ENCODE measurements around the gene HSPA1A. TPM values are rescaled to one million over a fixed set of nuclear protein-coding genes. Genes with fewer than 3 reads are reported as not detected.
"Not testable (repeated sequence)": the region's sequence is repeated elsewhere in the genome, so short reads cannot be mapped to it uniquely, and the experiment has no call there.

HSPA1A gene
- polyA plus RNA-seq, 1 experiment: 46.6 TPM

DNA sequence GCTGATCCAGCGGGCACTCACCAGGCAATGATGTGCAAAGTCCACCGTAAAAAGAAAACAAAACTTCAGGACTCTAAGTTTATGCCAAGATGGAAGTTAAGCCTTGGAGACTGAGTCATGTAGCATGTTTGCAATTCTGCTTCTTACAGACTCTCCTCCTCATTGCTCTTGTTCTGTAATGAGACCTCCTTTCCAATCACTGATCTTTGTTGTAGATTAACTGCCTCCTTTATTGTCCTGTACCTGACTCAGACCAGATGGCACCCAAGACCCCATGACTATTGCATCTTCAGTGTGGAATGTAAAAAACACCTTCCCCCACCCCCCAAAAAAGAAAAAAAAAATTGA, 36.1 kb downstream of the HSPA1A start:
- DNase-seq (ENCODE audit: low read depth, low spot score): no peak
- Histone ChIP-seq H3K27ac (ENCODE audit: low read depth, low read length) (no peak overlapping the region), H3K4me3 (ENCODE audit: low read depth, low read length) (no peak overlapping the region), H3K9me3 (ENCODE audit: control insufficient read depth, insufficient read depth, low read length) (peaks cover 4% of the 10 kb centered on the region; the same call in 1 of the 2 replicates), H3K27me3 (ENCODE audit: control insufficient read depth, insufficient read depth, low read length) (no peaks in the 10 kb centered on the region)
- ChIA-PET CTCF (interaction anchor here (1.2 kb wide), 1 partner anchor 60 kb away, joined by 3 read pairs; no protein-coding TSS in a partner anchor), POLR2A (interaction anchor here (0.7 kb wide), 1 partner anchor 113 kb away, joined by 5 read pairs; no protein-coding TSS in a partner anchor)
- TF ChIP-seq, protein P1, sequence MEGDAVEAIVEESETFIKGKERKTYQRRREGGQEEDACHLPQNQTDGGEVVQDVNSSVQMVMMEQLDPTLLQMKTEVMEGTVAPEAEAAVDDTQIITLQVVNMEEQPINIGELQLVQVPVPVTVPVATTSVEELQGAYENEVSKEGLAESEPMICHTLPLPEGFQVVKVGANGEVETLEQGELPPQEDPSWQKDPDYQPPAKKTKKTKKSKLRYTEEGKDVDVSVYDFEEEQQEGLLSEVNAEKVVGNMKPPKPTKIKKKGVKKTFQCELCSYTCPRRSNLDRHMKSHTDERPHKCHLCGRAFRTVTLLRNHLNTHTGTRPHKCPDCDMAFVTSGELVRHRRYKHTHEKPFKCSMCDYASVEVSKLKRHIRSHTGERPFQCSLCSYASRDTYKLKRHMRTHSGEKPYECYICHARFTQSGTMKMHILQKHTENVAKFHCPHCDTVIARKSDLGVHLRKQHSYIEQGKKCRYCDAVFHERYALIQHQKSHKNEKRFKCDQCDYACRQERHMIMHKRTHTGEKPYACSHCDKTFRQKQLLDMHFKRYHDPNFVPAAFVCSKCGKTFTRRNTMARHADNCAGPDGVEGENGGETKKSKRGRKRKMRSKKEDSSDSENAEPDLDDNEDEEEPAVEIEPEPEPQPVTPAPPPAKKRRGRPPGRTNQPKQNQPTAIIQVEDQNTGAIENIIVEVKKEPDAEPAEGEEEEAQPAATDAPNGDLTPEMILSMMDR (IDR thresholded peaks at IDR 0.05; ENCODE audit: low read depth, low read length): no peak

DNA sequence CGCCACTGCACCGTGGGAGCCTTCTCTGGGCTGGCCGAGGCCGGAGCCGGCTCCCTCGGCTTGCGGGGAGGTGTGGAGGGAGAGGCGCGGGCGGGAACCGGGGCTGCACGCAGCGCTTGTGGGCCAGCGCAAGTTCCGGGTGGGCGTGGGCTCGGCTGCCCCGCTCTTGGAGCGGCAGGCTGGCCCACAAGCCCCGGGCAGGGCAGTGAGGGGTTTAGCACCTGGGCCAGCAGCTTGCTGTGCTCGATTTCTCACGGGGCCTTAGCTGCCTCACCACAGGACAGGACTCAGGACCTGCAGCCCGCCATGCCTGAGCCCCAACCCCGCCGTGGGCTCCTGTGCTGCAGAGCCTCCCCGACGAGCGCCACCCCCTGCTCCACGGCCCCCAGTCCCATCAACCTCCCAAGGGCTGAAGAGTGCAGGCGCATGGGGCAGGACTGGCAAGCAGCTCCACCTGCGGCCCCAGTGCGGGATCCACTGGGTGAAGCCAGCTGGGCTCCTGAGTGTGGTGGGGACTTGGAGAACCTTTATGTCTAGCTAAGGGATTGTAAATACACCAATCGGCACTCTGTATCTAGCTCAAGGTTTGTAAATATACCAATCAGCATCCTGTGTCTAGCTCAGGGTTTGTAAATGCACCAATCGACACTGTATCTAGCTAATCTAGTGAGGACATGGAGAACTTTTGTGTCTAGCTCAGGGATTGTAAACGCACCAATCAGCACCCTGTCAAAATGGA, 36.8 kb downstream of the HSPA1A start:
- H3K27ac ChIP-seq (ENCODE audit: low read depth, low read length); H3K27me3 ChIP-seq (ENCODE audit: control insufficient read depth, insufficient read depth, low read length); H3K4me3 ChIP-seq (ENCODE audit: low read depth, low read length); CTCF ChIA-PET; DNase-seq (ENCODE audit: low read depth, low spot score); H3K9me3 ChIP-seq (ENCODE audit: control insufficient read depth, insufficient read depth, low read length): not testable (repeated sequence)
- POLR2A ChIA-PET: interaction anchor here (0.9 kb wide), 1 partner anchor 23 kb away, joined by 3 read pairs; no protein-coding TSS in a partner anchor

DNA sequence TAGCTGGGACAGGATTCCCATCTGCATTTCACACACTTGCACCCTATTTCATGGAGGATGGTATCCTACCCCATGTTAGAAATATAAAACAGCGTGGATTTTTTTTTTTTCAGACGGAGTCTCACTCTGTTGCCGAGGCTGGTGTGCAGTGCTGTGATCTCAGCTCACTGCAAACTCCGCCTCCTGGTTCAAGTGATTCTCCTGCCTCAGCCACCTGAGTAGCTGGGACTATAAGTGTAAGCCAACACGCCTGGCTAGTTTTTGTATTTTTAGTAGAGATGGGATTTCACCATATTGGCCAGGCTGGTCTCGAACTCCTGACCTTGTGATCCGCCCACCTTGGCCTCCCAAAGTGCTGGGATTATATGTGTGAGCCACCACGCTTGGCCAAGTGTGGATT, 42.4 kb downstream of the HSPA1A start:
- H3K9me3 ChIP-seq (ENCODE audit: control insufficient read depth, insufficient read depth, low read length); H3K4me3 ChIP-seq (ENCODE audit: low read depth, low read length); H3K27me3 ChIP-seq (ENCODE audit: control insufficient read depth, insufficient read depth, low read length); DNase-seq (ENCODE audit: low read depth, low spot score); H3K27ac ChIP-seq (ENCODE audit: low read depth, low read length); CTCF ChIA-PET: not testable (repeated sequence)
- POLR2A ChIA-PET: interaction anchor here (0.6 kb wide), 1 partner anchor 175 kb away, joined by 7 read pairs; no protein-coding TSS in a partner anchor

DNA sequence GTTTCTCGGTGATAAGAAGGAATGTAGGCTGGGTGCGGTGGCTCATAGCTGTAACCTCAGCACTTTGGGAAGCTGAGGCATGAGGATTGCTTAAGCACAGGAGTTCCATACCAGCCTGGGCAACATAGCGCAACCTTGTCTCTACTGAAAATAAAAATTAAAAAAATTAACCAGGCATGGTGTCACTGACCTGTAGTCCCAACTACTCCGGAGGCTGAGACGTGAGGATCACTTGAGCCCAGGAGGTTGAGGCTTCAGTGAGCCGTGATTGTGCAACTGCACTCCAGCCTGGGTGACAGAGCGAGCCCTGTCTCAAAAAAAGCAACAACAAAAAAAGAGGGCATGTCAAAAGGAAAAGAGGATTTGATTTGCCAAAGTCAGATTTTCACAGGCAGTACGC, 43.4 kb downstream of the HSPA1A start:
- Histone ChIP-seq H3K27me3 (ENCODE audit: control insufficient read depth, insufficient read depth, low read length) (no peaks in the 10 kb centered on the region), H3K4me3 (ENCODE audit: low read depth, low read length) (no peak overlapping the region), H3K9me3 (ENCODE audit: control insufficient read depth, insufficient read depth, low read length) (no peaks in the 10 kb centered on the region; the same call in 1 of the 2 replicates), H3K27ac (ENCODE audit: low read depth, low read length) (no peak overlapping the region)
- TF ChIP-seq, protein P1 (IDR thresholded peaks at IDR 0.05; ENCODE audit: low read depth, low read length): no peak
- ChIA-PET POLR2A (no interaction called here), CTCF (no interaction called here)
- no peak for DNase-seq (ENCODE audit: low read depth, low spot score)

DNA sequence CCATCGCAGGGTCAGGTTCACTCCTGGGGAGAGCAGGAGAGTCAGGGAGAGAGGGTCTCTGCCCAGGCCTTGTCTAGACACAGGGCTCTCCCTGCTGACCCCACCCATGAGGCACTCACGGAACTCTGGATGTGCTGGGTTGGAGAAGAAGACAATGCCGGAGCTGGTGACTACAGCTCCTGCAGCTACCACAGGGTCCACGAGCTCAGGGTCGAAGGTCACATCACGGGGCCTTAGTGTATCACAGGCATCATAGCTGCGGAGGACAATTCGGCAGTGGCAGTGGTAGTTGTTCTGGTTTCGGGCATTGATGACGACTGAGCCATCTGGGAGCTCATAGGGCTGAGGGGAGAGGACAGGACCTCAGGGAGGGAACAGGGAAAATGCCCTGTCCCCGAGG, 44.6 kb downstream of the HSPA1A start:
- Histone ChIP-seq H3K27me3 (ENCODE audit: control insufficient read depth, insufficient read depth, low read length) (no peaks in the 10 kb centered on the region), H3K27ac (ENCODE audit: low read depth, low read length) (no peak overlapping the region), H3K4me3 (ENCODE audit: low read depth, low read length) (no peak overlapping the region), H3K9me3 (ENCODE audit: control insufficient read depth, insufficient read depth, low read length) (no peaks in the 10 kb centered on the region; the same call in 1 of the 2 replicates)
- POLR2A ChIA-PET: interaction anchor here (0.6 kb wide), 2 partner anchors 15 to 33 kb away, joined by 3 read pairs; partner anchors contain the start of gene HSPA1B
- TF ChIP-seq, protein P1 (IDR thresholded peaks at IDR 0.05; ENCODE audit: low read depth, low read length): no peak
- CTCF ChIA-PET: no interaction called here
- no peak for DNase-seq (ENCODE audit: low read depth, low spot score)

DNA sequence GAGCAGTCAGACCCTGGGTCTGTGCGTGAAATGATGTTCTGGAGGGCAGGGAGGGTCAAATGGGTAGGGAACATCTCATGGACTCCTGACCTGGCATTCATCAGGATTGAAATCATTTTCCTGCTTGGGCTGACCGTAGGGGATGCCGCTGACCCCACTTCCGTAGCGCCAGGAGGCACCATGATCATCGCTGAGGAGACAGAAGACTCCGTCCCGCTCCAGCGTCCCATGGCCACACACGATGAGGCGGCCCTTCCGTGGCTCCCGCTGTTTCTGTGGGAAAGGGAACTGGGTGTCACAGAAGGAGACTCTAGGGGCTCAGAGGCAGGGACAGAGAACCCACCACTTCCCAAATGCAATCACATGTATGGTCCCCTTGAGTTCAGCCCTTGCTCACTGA, 45.0 kb downstream of the HSPA1A start:
- DNase-seq (ENCODE audit: low read depth, low spot score): no peak
- H3K9me3 ChIP-seq (ENCODE audit: control insufficient read depth, insufficient read depth, low read length): no peaks in the 10 kb centered on the region; the same call in 1 of the 2 replicates
- H3K4me3 ChIP-seq (ENCODE audit: low read depth, low read length): no peak overlapping the region
- no peaks in the 10 kb centered on the region for H3K27me3 ChIP-seq (ENCODE audit: control insufficient read depth, insufficient read depth, low read length)
- ChIA-PET POLR2A (interaction anchor here (0.6 kb wide), 2 partner anchors 16 to 33 kb away, joined by 3 read pairs; partner anchors contain the start of gene HSPA1B), CTCF (no interaction called here)
- TF ChIP-seq, protein P1 (IDR thresholded peaks at IDR 0.05; ENCODE audit: low read depth, low read length): no peak
- no peak overlapping the region for H3K27ac ChIP-seq (ENCODE audit: low read depth, low read length)

Measured in AG04450 (cell line).